ENCODE measurements around the gene VRK2.

GRCh38 chr2:58140508-58141072, 94.0 kb downstream of the VRK2 start:
- TF ChIP-seq CTCF (IDR thresholded peaks at IDR 0.05 in 2 of 3, conservative IDR thresholded peaks at IDR 0.05 in 1 of 3; ENCODE audit: control insufficient read depth in 2 of 3, extremely low read depth in 1 of 3, insufficient read depth in 1 of 3, low read depth in 3 of 3, low read length in 3 of 3) (no peak), BHLHE40 (IDR thresholded peaks at IDR 0.05; ENCODE audit: borderline replicate concordance in 1 of 2, low read depth in 2 of 2, low read length in 1 of 2) (no peak), REST (IDR thresholded peaks at IDR 0.05; ENCODE audit: low read depth, low read length) (no peak), MAX (IDR thresholded peaks at IDR 0.05; ENCODE audit: low read depth, low read length) (no peak), SMC3 (IDR thresholded peaks at IDR 0.05; ENCODE audit: borderline replicate concordance, low read length) (no peak), RFX5 (IDR thresholded peaks at IDR 0.05; ENCODE audit: low read depth, low read length) (no peak), POLR2A (IDR thresholded peaks at IDR 0.05; ENCODE audit: low read depth, low read length) (no peak), ZBTB40 (IDR thresholded peaks at IDR 0.05; ENCODE audit: borderline replicate concordance) (no peak), SUZ12 (IDR thresholded peaks at IDR 0.05; ENCODE audit: unreplicated experiment) (no peak), GABPA (IDR thresholded peaks at IDR 0.05; ENCODE audit: low read depth) (no peak), ATF2 (IDR thresholded peaks at IDR 0.05; ENCODE audit: low read length) (no peak)
